Neuronal stem cell (in vitro differentiated cells): Measurements from ENCODE around the gene POLN.

ENCODE experiments used
- DNase-seq: peaks from one replicate; pipeline ENCODE4 v3.0.0-alpha.2; 2013; ENCODE audit warnings: low spot score
- H2AFZ ChIP-seq: one replicate; pipeline ENCODE4 v1.6.1; 2013; ENCODE audit warnings: mild to moderate bottlenecking, low read length, inconsistent platforms
- H2AK5ac ChIP-seq: 2 replicates; pipeline ENCODE4 v1.6.1; 2013; ENCODE audit warnings: low read depth, mild to moderate bottlenecking, inconsistent platforms, low read length, moderate library complexity, mixed read lengths
- H2BK120ac ChIP-seq: 2 replicates; pipeline ENCODE4 v1.6.1; 2013; ENCODE audit warnings: low read depth, mild to moderate bottlenecking, inconsistent platforms, low read length, moderate library complexity, mixed read lengths
- H2BK12ac ChIP-seq: one replicate; pipeline ENCODE4 v1.6.1; 2013; ENCODE audit warnings: low read length, inconsistent platforms
- H2BK15ac ChIP-seq: 2 replicates; pipeline ENCODE4 v1.6.1; 2013; ENCODE audit warnings: mild to moderate bottlenecking, low read length, inconsistent platforms, mixed read lengths
- H2BK5ac ChIP-seq: one replicate; pipeline ENCODE4 v1.6.1; 2013; ENCODE audit warnings: inconsistent platforms, mild to moderate bottlenecking, low read length, moderate library complexity
- H3K14ac ChIP-seq: one replicate; pipeline ENCODE4 v1.6.1; 2013; ENCODE audit warnings: low read length, inconsistent platforms
- H3K18ac ChIP-seq: 2 replicates; pipeline ENCODE4 v1.6.1; 2013; ENCODE audit warnings: low read length, inconsistent platforms
- H3K23ac ChIP-seq: 2 replicates; pipeline ENCODE4 v1.6.1; 2013; ENCODE audit warnings: low read depth, mild to moderate bottlenecking, mixed read lengths, low read length, inconsistent platforms; ENCODE audit not compliant: poor library complexity
- H3K27ac ChIP-seq: replicated peaks from 3 replicates; pipeline ENCODE4 v1.5.1; 2013; ENCODE audit warnings: low read length, inconsistent platforms
- H3K27me3 ChIP-seq, 3 experiments: 2 replicates each; pipeline ENCODE4 v1.6.1; 2013; ENCODE audit warnings: low read length in 3 of 3, mild to moderate bottlenecking in 2 of 3, inconsistent platforms in 1 of 3, low read depth in 1 of 3, mixed read lengths in 1 of 3, moderate library complexity in 1 of 3; ENCODE audit not compliant: control insufficient read depth in 3 of 3, insufficient read depth in 3 of 3
- H3K36me3 ChIP-seq, 2 donors: replicated peaks in 1 of 2; 2 replicates each; pipeline ENCODE4 v1.6.1; 2013; ENCODE audit warnings: low read length in 2 of 2; ENCODE audit not compliant: control insufficient read depth in 2 of 2, insufficient read depth in 2 of 2
- H3K4ac ChIP-seq: 2 replicates; pipeline ENCODE4 v1.6.1; 2013; ENCODE audit warnings: inconsistent platforms, mild to moderate bottlenecking, low read length, moderate library complexity
- H3K4me1 ChIP-seq, 2 donors: 1 replicate in 1 of 2; 2 replicates in 1 of 2; pipeline ENCODE4 v1.6.1; 2013; ENCODE audit warnings: low read length in 2 of 2, low read depth in 1 of 2; ENCODE audit not compliant: control insufficient read depth in 2 of 2, insufficient read depth in 1 of 2
- H3K4me2 ChIP-seq: one replicate; pipeline ENCODE4 v1.6.1; 2013; ENCODE audit warnings: mild to moderate bottlenecking, low read length, inconsistent platforms; ENCODE audit not compliant: insufficient read depth, poor library complexity, severe bottlenecking
- H3K4me3 ChIP-seq, 2 donors: 2 replicates each; pipeline ENCODE4 v1.5.1; 2013; ENCODE audit warnings: low read length in 2 of 2, mild to moderate bottlenecking in 2 of 2, inconsistent platforms in 1 of 2, moderate library complexity in 1 of 2
- H3K79me1 ChIP-seq: one replicate; pipeline ENCODE4 v1.6.1; 2013; ENCODE audit warnings: low read depth, mild to moderate bottlenecking, inconsistent platforms, low read length, moderate library complexity
- H3K9ac ChIP-seq: one replicate; pipeline ENCODE4 v1.6.1; 2013; ENCODE audit warnings: mild to moderate bottlenecking, low read depth, low read length, inconsistent platforms; ENCODE audit not compliant: poor library complexity
- H3K9me3 ChIP-seq, 2 donors: replicated peaks in 1 of 2; 2 replicates each; pipeline versions ENCODE3 to v1.6.1; 2013; ENCODE audit warnings: low read length in 2 of 2, mild to moderate bottlenecking in 2 of 2, inconsistent platforms in 1 of 2, low read depth in 1 of 2, mixed read lengths in 1 of 2, moderate library complexity in 1 of 2; ENCODE audit not compliant: control insufficient read depth in 2 of 2, insufficient read depth in 1 of 2
- H4K8ac ChIP-seq: one replicate; pipeline ENCODE4 v1.6.1; 2013; ENCODE audit warnings: low read depth, mild to moderate bottlenecking, inconsistent platforms, low read length, moderate library complexity
- H4K91ac ChIP-seq: one replicate; pipeline ENCODE4 v1.6.1; 2013; ENCODE audit warnings: low read length, low read depth, mild to moderate bottlenecking, inconsistent platforms; ENCODE audit not compliant: poor library complexity
- WGBS, 2 donors: extraction: QIAGEN DNeasy Blood & Tissue Kit; methylation state at CpG; one replicate each; pipeline ENCODE4 v1.1.7; 2013; ENCODE audit warnings: missing lambda C conversion rate in 2 of 2, mixed read lengths in 1 of 2; ENCODE audit not compliant: insufficient read length in 2 of 2, insufficient replicate concordance in 1 of 2; ENCODE audit errors: extremely low coverage in 2 of 2; 5-methylcytosine and 5-hydroxymethylcytosine counted together

POLN gene

GRCh38 chr4:2046031-2046961 lies 195.6 kb downstream of the POLN start:
- Histone ChIP-seq H3K23ac (no peak overlapping the region), H3K9me3 (peaks cover 0 to 7% of the 10 kb centered on the region in 2 donors)

GRCh38 chr4:2045518-2045951 lies 196.4 kb downstream of the POLN start:
- H2BK15ac ChIP-seq, result no peak overlapping the region
- peaks cover 0 to 7% of the 10 kb centered on the region in 2 donors for H3K9me3 ChIP-seq
- no peak overlapping the region for H4K8ac ChIP-seq
- no CpG with 5 or more reads among the region's 11 CpGs for WGBS, 2 donors
- no peak overlapping the region for H2BK120ac ChIP-seq
- H3K23ac ChIP-seq, result no peak overlapping the region
- H3K79me1 ChIP-seq, result peaks cover 7% of the 10 kb centered on the region
- H3K4me2 ChIP-seq, result no peak overlapping the region
- peak overlapping the region; percentile 44 for H3K14ac ChIP-seq
- peak overlapping the region; percentile 4 for H3K4ac ChIP-seq
- peak overlapping the region; percentile 41 for H2BK12ac ChIP-seq
- no peak overlapping the region for H3K27ac ChIP-seq
- peaks cover 7 to 18% (median 8%) of the 10 kb centered on the region in 3 experiments for H3K27me3 ChIP-seq
- peak overlapping the region; percentile 75 for H2AK5ac ChIP-seq
- DNase-seq, result no peak
- H2AFZ ChIP-seq, result no peak overlapping the region
- peak overlapping the region; percentile 53 for H2BK5ac ChIP-seq
- peaks cover 0 to 17% of the 10 kb centered on the region in 2 donors for H3K36me3 ChIP-seq
- no peak overlapping the region for H4K91ac ChIP-seq
- H3K9ac ChIP-seq, result peak overlapping the region; percentile 60
- H3K4me3 ChIP-seq, result peak overlapping the region in 1 of 2 donors; percentile 44
- peaks cover 2 to 5% of the 10 kb centered on the region in 2 donors for H3K4me1 ChIP-seq
- H3K18ac ChIP-seq, result no peak overlapping the region

More at GRCh38 chr4:2046031-2046961, 195.6 kb downstream of the POLN start:
- H2BK15ac ChIP-seq, result no peak overlapping the region
- H3K14ac ChIP-seq, result peak overlapping the region; percentile 17
- H2BK5ac ChIP-seq, result peak overlapping the region; percentile 53
- H4K91ac ChIP-seq, result no peak overlapping the region
- H4K8ac ChIP-seq, result no peak overlapping the region
- no CpG with 5 or more reads among the region's 28 CpGs for WGBS, 2 donors
- no peak overlapping the region for H2BK120ac ChIP-seq
- H2BK12ac ChIP-seq, result peak overlapping the region; percentile 41
- H3K4me3 ChIP-seq, result no peak overlapping the region
- H3K36me3 ChIP-seq, result peaks cover 0 to 17% of the 10 kb centered on the region in 2 donors
- peaks cover 7% of the 10 kb centered on the region for H3K79me1 ChIP-seq
- DNase-seq, result no peak
- H3K4ac ChIP-seq, result peak overlapping the region; percentile 53
- no peak overlapping the region for H3K27ac ChIP-seq
- H2AFZ ChIP-seq, result no peak overlapping the region
- peak overlapping the region; percentile 75 for H2AK5ac ChIP-seq
- H3K4me2 ChIP-seq, result no peak overlapping the region
- peaks cover 2 to 5% of the 10 kb centered on the region in 2 donors for H3K4me1 ChIP-seq
- peaks cover 1 to 11% (median 3%) of the 10 kb centered on the region in 3 experiments for H3K27me3 ChIP-seq
- H3K18ac ChIP-seq, result peak overlapping the region; percentile 76
- H3K9ac ChIP-seq, result no peak overlapping the region

GRCh38 chr4:2044542-2045517 lies 197.1 kb downstream of the POLN start:
- H3K79me1 ChIP-seq, result peaks cover 7% of the 10 kb centered on the region
- H2BK12ac ChIP-seq, result no peak overlapping the region
- H3K27me3 ChIP-seq, result peaks cover 12 to 23% (median 13%) of the 10 kb centered on the region in 3 experiments
- H2BK15ac ChIP-seq, result no peak overlapping the region
- no peak overlapping the region for H3K9ac ChIP-seq
- H3K4me3 ChIP-seq, result no peak overlapping the region
- H2BK120ac ChIP-seq, result no peak overlapping the region
- H3K4me2 ChIP-seq, result no peak overlapping the region
- no peak overlapping the region for H3K4ac ChIP-seq
- no peak overlapping the region for H2AFZ ChIP-seq
- no peak overlapping the region for H3K23ac ChIP-seq
- peaks cover 2 to 5% of the 10 kb centered on the region in 2 donors for H3K4me1 ChIP-seq
- H2BK5ac ChIP-seq, result no peak overlapping the region
- no peak overlapping the region for H3K27ac ChIP-seq
- peak overlapping the region; percentile 3 for H2AK5ac ChIP-seq
- peaks cover 0 to 17% of the 10 kb centered on the region in 2 donors for H3K36me3 ChIP-seq
- no peak for DNase-seq
- H3K9me3 ChIP-seq, result peaks cover 0 to 7% of the 10 kb centered on the region in 2 donors
- H3K18ac ChIP-seq, result no peak overlapping the region
- H3K14ac ChIP-seq, result no peak overlapping the region
- no peak overlapping the region for H4K8ac ChIP-seq
- no CpG with 5 or more reads among the region's 18 CpGs for WGBS, 2 donors
- H4K91ac ChIP-seq, result no peak overlapping the region
